H1 (cell line): Measurements from ENCODE around the gene ANO2. TPM values are rescaled to one million over a fixed set of nuclear protein-coding genes. Genes with fewer than 3 reads are reported as not detected.
A peak's percentile ranks its signal among the peaks of the same experiment; 100 is the strongest.

ENCODE experiments used
- CTCF ChIA-PET: fragments of 300-600 bp; sonication (Branson Sonifier 250); formaldehyde crosslinking; loops from one replicate; lab custom pipeline; 2021; ENCODE audit not compliant: partially characterized antibody; lab: Charles Lee
- POLR2A ChIA-PET: fragments of 300-600 bp; sonication (Branson Sonifier 250); formaldehyde crosslinking; loops from one replicate; lab custom pipeline; 2021; ENCODE audit warnings: inconsistent platforms; ENCODE audit not compliant: partially characterized antibody; lab: Charles Lee
- DNase-seq, 2 experiments: peaks; one replicate each; pipeline versions ENCODE4 v3.0.0 to v3.0.0-alpha.2; 2010 to 2022; ENCODE audit warnings: low spot score in 2 of 2, low read depth in 1 of 2, mixed read lengths in 1 of 2
- FAIRE-seq: peaks from 2 replicates; lab custom pipeline; 2011; peaks lifted over from hg19 to GRCh38; lab: Jason Lieb, UNC
- H2AFZ ChIP-seq: 2 replicates; pipeline ENCODE4 v1.8.1; 2012; ENCODE audit warnings: low read length, inconsistent platforms
- H2AK5ac ChIP-seq: 2 replicates; pipeline ENCODE4 v1.6.1; 2013; ENCODE audit warnings: low read depth, low read length
- H2BK120ac ChIP-seq: replicated peaks from 2 replicates; pipeline ENCODE3; 2013; ENCODE audit warnings: low read depth, low read length, inconsistent platforms
- H2BK12ac ChIP-seq: 2 replicates; pipeline ENCODE4 v1.6.1; 2013; ENCODE audit warnings: low read depth, low read length
- H2BK15ac ChIP-seq: 2 replicates; pipeline ENCODE4 v1.6.1; 2013; ENCODE audit warnings: low read length
- H2BK20ac ChIP-seq: 2 replicates; pipeline ENCODE4 v1.6.1; 2013; ENCODE audit warnings: low read length
- H2BK5ac ChIP-seq: 2 replicates; pipeline ENCODE4 v1.6.1; 2013; ENCODE audit warnings: low read depth, low read length
- H3K14ac ChIP-seq: 2 replicates; pipeline ENCODE4 v1.6.1; 2013; ENCODE audit warnings: inconsistent platforms; ENCODE audit not compliant: insufficient read length
- H3K18ac ChIP-seq: 2 replicates; pipeline ENCODE4 v1.6.1; 2013; ENCODE audit warnings: low read length; ENCODE audit errors: extremely low read depth
- H3K23ac ChIP-seq: 2 replicates; pipeline ENCODE4 v1.6.1; 2013; ENCODE audit warnings: inconsistent platforms; ENCODE audit not compliant: insufficient read length
- H3K23me2 ChIP-seq: 2 replicates; pipeline ENCODE4 v1.6.1; 2013; ENCODE audit warnings: low read depth, low read length
- H3K27ac ChIP-seq: 2 replicates; pipeline ENCODE4 v1.6.1; 2011; ENCODE audit warnings: low read depth, low read length, inconsistent platforms
- H3K27me3 ChIP-seq, 4 experiments: replicated peaks in 1 of 4; 1 replicate in 1 of 4; 2 replicates in 3 of 4; pipeline versions ENCODE4 v1.6.1 to v1.8.1; 2011 to 2013; ENCODE audit warnings: low read length in 3 of 4, mild to moderate bottlenecking in 3 of 4, inconsistent platforms in 2 of 4, mixed read lengths in 2 of 4, moderate library complexity in 1 of 4; ENCODE audit not compliant: control insufficient read depth in 3 of 4, insufficient read depth in 3 of 4; ENCODE audit errors: extremely low read depth in 1 of 4
- H3K36me3 ChIP-seq, 4 experiments: 2 replicates each; pipeline versions ENCODE4 v1.6.1 to v1.8.1; 2011 to 2013; ENCODE audit warnings: mild to moderate bottlenecking in 4 of 4, low read length in 3 of 4, moderate library complexity in 2 of 4, control low read depth in 1 of 4, inconsistent platforms in 1 of 4; ENCODE audit not compliant: insufficient read depth in 4 of 4, control insufficient read depth in 2 of 4
- H3K4ac ChIP-seq: replicated peaks from 2 replicates; pipeline ENCODE3; 2013; ENCODE audit warnings: low read length, low read depth, mixed read lengths, inconsistent platforms; ENCODE audit not compliant: insufficient read length
- H3K4me1 ChIP-seq, 4 experiments: replicated peaks in 1 of 4; 1 replicate in 1 of 4; 2 replicates in 3 of 4; pipeline versions ENCODE4 v1.6.1 to v1.8.1; 2011 to 2013; ENCODE audit warnings: low read length in 3 of 4, inconsistent platforms in 2 of 4, mixed read lengths in 1 of 4; ENCODE audit not compliant: insufficient read depth in 4 of 4, control insufficient read depth in 3 of 4
- H3K4me2 ChIP-seq, 2 experiments: 2 replicates each; pipeline versions ENCODE4 v1.6.1 to v1.8.1; 2011 to 2013; ENCODE audit warnings: low read depth in 2 of 2, low read length in 2 of 2, control low read depth in 1 of 2, inconsistent platforms in 1 of 2, mild to moderate bottlenecking in 1 of 2; ENCODE audit not compliant: insufficient read depth in 1 of 2
- H3K4me3 ChIP-seq, 4 experiments: fragments of 200-600, 300-600 bp in 1 of 4; sonication (generic), shearing (Covaris generic), sonication (Bioruptor Twin) in 1 of 4; 2 replicates each; pipeline versions ENCODE4 v1.5.1 to v1.8.1; 2011 to 2016; ENCODE audit warnings: low read length in 4 of 4, low read depth in 3 of 4, control low read depth in 2 of 4, inconsistent platforms in 2 of 4, mild to moderate bottlenecking in 2 of 4, mixed read lengths in 1 of 4, moderate library complexity in 1 of 4; ENCODE audit not compliant: insufficient read depth in 2 of 4; ENCODE audit errors: extremely low read depth in 1 of 4
- H3K56ac ChIP-seq: replicated peaks from 2 replicates; pipeline ENCODE3; 2013; ENCODE audit warnings: low read depth, mild to moderate bottlenecking, mixed read lengths, low read length, inconsistent platforms; ENCODE audit not compliant: insufficient read length
- H3K79me1 ChIP-seq: 2 replicates; pipeline ENCODE4 v1.6.1; 2013; ENCODE audit warnings: low read depth, low read length, control low read depth
- H3K79me2 ChIP-seq, 2 experiments: 2 replicates each; pipeline versions ENCODE4 v1.6.1 to v1.8.1; 2012 to 2013; ENCODE audit warnings: low read length in 2 of 2, mild to moderate bottlenecking in 2 of 2, inconsistent platforms in 1 of 2; ENCODE audit not compliant: insufficient read depth in 2 of 2, control insufficient read depth in 1 of 2
- H3K9ac ChIP-seq, 4 experiments: replicated peaks in 1 of 4; 1 replicate in 1 of 4; 2 replicates in 3 of 4; pipeline versions ENCODE4 v1.6.1 to v1.8.1; 2011 to 2013; ENCODE audit warnings: low read depth in 3 of 4, low read length in 3 of 4, control low read depth in 2 of 4, mild to moderate bottlenecking in 2 of 4, moderate library complexity in 2 of 4, inconsistent platforms in 1 of 4; ENCODE audit errors: extremely low read depth in 1 of 4
- H3K9me3 ChIP-seq, 2 experiments: 2 replicates each; pipeline versions ENCODE4 v1.6.1 to v1.8.1; 2012 to 2013; ENCODE audit warnings: mild to moderate bottlenecking in 2 of 2, moderate library complexity in 2 of 2, control low read depth in 1 of 2, inconsistent platforms in 1 of 2, low read depth in 1 of 2, low read length in 1 of 2, mixed read lengths in 1 of 2; ENCODE audit not compliant: insufficient read depth in 2 of 2
- H4K20me1 ChIP-seq, 2 experiments: replicated peaks in 1 of 2; 2 replicates each; pipeline versions ENCODE3 to v1.8.1; 2011 to 2013; ENCODE audit warnings: inconsistent platforms in 2 of 2, low read length in 2 of 2, mild to moderate bottlenecking in 1 of 2; ENCODE audit not compliant: insufficient read depth in 2 of 2, control insufficient read depth in 1 of 2
- H4K5ac ChIP-seq: 2 replicates; pipeline ENCODE4 v1.6.1; 2013; ENCODE audit warnings: low read length, low read depth, mixed read lengths, inconsistent platforms; ENCODE audit not compliant: insufficient read length
- H4K8ac ChIP-seq: 2 replicates; pipeline ENCODE4 v1.8.0; 2013; ENCODE audit warnings: mild to moderate bottlenecking, moderate library complexity, low read length, inconsistent platforms; ENCODE audit not compliant: insufficient read depth; ENCODE audit errors: extremely low read depth
- H4K91ac ChIP-seq: replicated peaks from 2 replicates; pipeline ENCODE3; 2013; ENCODE audit warnings: low read length, mixed read lengths, inconsistent platforms; ENCODE audit not compliant: insufficient read length
- TBP ChIP-seq: IDR thresholded peaks from 2 replicates; pipeline ENCODE4 v1.6.1; 2011; ENCODE audit warnings: low read depth, low read length, improper control_type of control experiment
- WGBS, 2 experiments: shearing (Covaris generic) in 1 of 2; methylation state at CpG; one replicate each; pipeline versions ENCODE4 v1.1.6 to v1.1.7; 2013 to 2015; ENCODE audit warnings: low lambda C conversion rate in 2 of 2, mixed read lengths in 2 of 2, inconsistent platforms in 1 of 2, low coverage in 1 of 2, missing lambda C conversion rate in 1 of 2; ENCODE audit not compliant: insufficient replicate concordance in 2 of 2, insufficient coverage in 1 of 2, insufficient read length in 1 of 2; ENCODE audit errors: extremely low coverage in 1 of 2, missing lambda C conversion rate in 1 of 2; 5-methylcytosine and 5-hydroxymethylcytosine counted together
- polyA plus RNA-seq, 7 experiments: library from polyadenylated mRNA; depleted of rRNA in 3 of 7; stranded (reverse) in 5 of 7; unstranded in 2 of 7; fragments of >200 nt in 5 of 7; fragments of 200-250 nt in 2 of 7; gene quantifications; 1 replicate in 5 of 7; 2 replicates in 1 of 7; 4 replicates in 1 of 7; pipeline versions ENCODE4 v1.2.1 to v1.2.3, GENCODE V29; 2011 to 2013; ENCODE audit warnings: missing spikeins in 2 of 7, mixed read lengths in 2 of 7
- total RNA-seq: library from RNA; stranded (reverse); fragmentation: NEBNext Ultra II Directional; extraction: Animal tissue kit (Norgen Biotek cat#: 25700); gene quantifications from 2 replicates; pipeline ENCODE4 v1.2.1, GENCODE V29; 2021

ANO2 gene
- total and polyA plus RNA-seq, 2 of the 8 experiments (the other 6 are each of a cell fraction or from before 2014, with no cell fraction given): 1.9 to 5.5 TPM

GRCh38 chr12:5737778-5738177 is 207.3 kb downstream of the ANO2 start:
- H3K56ac ChIP-seq: no peak overlapping the region
- no peaks in the 10 kb centered on the region for H3K79me2 ChIP-seq
- H4K20me1 ChIP-seq: no peaks in the 10 kb centered on the region
- no peak overlapping the region for H4K8ac ChIP-seq
- ChIA-PET CTCF (interaction anchor here (0.7 to 5.7 kb wide), 2 partner anchors 8 to 30 kb away, joined by 3 to 45 read pairs; no protein-coding TSS in a partner anchor), POLR2A (no interaction called here)
- H4K91ac ChIP-seq: no peak overlapping the region
- no peaks in the 10 kb centered on the region for H3K27me3 ChIP-seq
- peak in 1 of 2 experiments; percentile 11 for DNase-seq
- H4K5ac ChIP-seq: no peak overlapping the region
- H3K4ac ChIP-seq: no peak overlapping the region
- H2BK20ac ChIP-seq: no peak overlapping the region
- H3K4me3 ChIP-seq: no peak overlapping the region
- no peak overlapping the region for H3K23ac ChIP-seq
- H2BK5ac ChIP-seq: no peak overlapping the region
- H2BK15ac ChIP-seq: no peak overlapping the region
- H2AK5ac ChIP-seq: no peak overlapping the region
- FAIRE-seq: no peak
- no peak for TF ChIP-seq TBP
- H2BK12ac ChIP-seq: no peak overlapping the region
- H3K9me3 ChIP-seq: no peaks in the 10 kb centered on the region
- no peaks in the 10 kb centered on the region for H3K4me1 ChIP-seq
- no peak overlapping the region for H2AFZ ChIP-seq
- no peak overlapping the region for H3K4me2 ChIP-seq
- no peak overlapping the region for H3K27ac ChIP-seq
- H3K36me3 ChIP-seq: no peaks in the 10 kb centered on the region
- no peak overlapping the region for H3K14ac ChIP-seq
- no peak overlapping the region for H2BK120ac ChIP-seq
- H3K23me2 ChIP-seq: no peaks in the 10 kb centered on the region
- H3K9ac ChIP-seq: no peak overlapping the region
- H3K79me1 ChIP-seq: no peaks in the 10 kb centered on the region
- no peak overlapping the region for H3K18ac ChIP-seq
- 93% methylated on average over 3 of the region's 3 CpGs; no CpG with 5 or more reads in 1 of the 2 experiments for WGBS, 2 experiments
